ENCODE data around the gene ETDB. TPM values are rescaled to one million over a fixed set of nuclear protein-coding genes. Genes with fewer than 3 reads are reported as not detected.
A peak's percentile ranks its signal among the peaks of the same experiment; 100 is the strongest.
"Not testable (repeated sequence)": the region's sequence is repeated elsewhere in the genome, so short reads cannot be mapped to it uniquely, and the experiment has no call there.

The ETDB gene
- total RNA-seq, 4 donors from 2014 or later: not detected

GRCh38 chrX:135112743-135113142 lies 7.6 kb downstream of the ETDB start:
- Histone ChIP-seq H3K4me3 (no peak overlapping the region), H3K9me3 (no peaks in the 10 kb centered on the region), H3K27ac (no peak overlapping the region), H3K27me3 (no peaks in the 10 kb centered on the region), H3K4me1 (no peaks in the 10 kb centered on the region), H3K36me3 (no peaks in the 10 kb centered on the region)
- ATAC-seq: no peak
- intact Hi-C loops (cut with DNase I; ENCODE audit: low total_unique reads) (no loop called here), in situ Hi-C loops (cut with MboI; ENCODE audit: low sequenced_read_pairs in 4 of 4) (no loop called here)
- TF ChIP-seq POLR2A (IDR thresholded peaks at IDR 0.05): no peak
- TF ChIP-seq, protein P1, sequence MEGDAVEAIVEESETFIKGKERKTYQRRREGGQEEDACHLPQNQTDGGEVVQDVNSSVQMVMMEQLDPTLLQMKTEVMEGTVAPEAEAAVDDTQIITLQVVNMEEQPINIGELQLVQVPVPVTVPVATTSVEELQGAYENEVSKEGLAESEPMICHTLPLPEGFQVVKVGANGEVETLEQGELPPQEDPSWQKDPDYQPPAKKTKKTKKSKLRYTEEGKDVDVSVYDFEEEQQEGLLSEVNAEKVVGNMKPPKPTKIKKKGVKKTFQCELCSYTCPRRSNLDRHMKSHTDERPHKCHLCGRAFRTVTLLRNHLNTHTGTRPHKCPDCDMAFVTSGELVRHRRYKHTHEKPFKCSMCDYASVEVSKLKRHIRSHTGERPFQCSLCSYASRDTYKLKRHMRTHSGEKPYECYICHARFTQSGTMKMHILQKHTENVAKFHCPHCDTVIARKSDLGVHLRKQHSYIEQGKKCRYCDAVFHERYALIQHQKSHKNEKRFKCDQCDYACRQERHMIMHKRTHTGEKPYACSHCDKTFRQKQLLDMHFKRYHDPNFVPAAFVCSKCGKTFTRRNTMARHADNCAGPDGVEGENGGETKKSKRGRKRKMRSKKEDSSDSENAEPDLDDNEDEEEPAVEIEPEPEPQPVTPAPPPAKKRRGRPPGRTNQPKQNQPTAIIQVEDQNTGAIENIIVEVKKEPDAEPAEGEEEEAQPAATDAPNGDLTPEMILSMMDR (IDR thresholded peaks at IDR 0.05 in 4 of 5, conservative IDR thresholded peaks at IDR 0.05 in 1 of 5): no peak
- DNase-seq: no peak

DNA sequence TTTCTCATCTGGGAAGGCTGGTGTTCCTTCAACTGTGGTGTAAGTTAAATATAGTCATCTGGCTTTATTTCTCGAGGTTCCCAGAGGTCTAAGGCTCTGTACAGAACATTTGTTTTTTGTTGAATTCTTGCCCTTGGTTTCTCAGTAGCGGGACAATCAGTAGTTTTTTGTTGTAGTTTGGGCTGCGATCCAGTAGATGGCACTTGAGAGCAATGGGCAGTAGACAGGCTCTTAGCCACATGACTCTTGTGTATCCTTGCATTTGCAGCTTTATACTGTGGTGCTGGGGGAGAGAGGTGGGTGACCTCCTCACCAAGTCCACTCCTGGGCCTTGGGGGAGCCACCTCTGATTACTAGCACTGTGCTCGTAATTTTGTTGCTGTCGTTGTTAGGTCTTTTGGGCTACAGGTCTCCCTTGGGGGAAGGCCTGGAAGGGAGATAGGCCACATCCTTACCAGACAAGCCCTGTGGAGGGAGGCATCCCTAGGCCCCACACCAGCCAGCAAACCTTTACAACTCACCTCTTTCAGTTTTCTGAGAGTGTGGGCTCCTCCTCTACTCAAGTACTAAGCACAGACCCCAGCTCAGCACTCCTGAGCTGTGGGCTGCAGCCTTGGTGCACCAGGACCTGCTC lies 8.1 kb downstream of the ETDB start:
- Histone ChIP-seq H3K4me3 (no peak overlapping the region), H3K4me1 (no peaks in the 10 kb centered on the region), H3K27ac (no peak overlapping the region), H3K36me3 (no peaks in the 10 kb centered on the region), H3K9me3 (no peaks in the 10 kb centered on the region), H3K27me3 (no peaks in the 10 kb centered on the region)
- in situ Hi-C loops (cut with MboI; ENCODE audit: low sequenced_read_pairs in 4 of 4): no loop called here
- intact Hi-C loops (cut with DNase I; ENCODE audit: low total_unique reads): no loop called here
- no peak for DNase-seq
- no peak for ATAC-seq
- TF ChIP-seq, protein P1 (IDR thresholded peaks at IDR 0.05 in 4 of 5, conservative IDR thresholded peaks at IDR 0.05 in 1 of 5): peak in 4 of 5 experiments; percentile 16 to 56 (median 34)
- TF ChIP-seq POLR2A (IDR thresholded peaks at IDR 0.05): no peak

DNA sequence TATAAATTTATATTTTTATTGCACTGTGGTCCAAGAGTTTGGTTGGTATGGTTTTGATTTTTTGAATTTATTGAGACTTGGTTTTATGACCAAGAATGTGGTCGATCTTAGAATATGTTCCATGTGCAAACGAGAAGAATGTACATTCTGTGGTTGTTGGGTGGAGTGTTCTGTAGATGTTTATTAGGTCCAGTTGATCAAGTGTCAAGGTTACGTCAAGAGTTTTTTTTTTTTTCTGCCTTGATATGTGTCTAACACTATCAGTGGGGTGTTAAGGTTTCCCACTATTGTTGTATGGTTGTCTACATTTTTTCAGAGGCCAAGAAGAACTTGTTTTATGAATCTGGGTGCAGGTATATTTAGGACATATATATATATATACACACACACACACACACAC lies 10.8 kb downstream of the ETDB start:
- intact Hi-C loops (cut with DNase I; ENCODE audit: low total_unique reads) (no loop called here), in situ Hi-C loops (cut with MboI; ENCODE audit: low sequenced_read_pairs in 4 of 4) (no loop called here)
- no peaks in the 10 kb centered on the region for H3K9me3 ChIP-seq

GRCh38 chrX:135099493-135099783 lies 20.9 kb downstream of the ETDB start:
- Histone ChIP-seq H3K36me3 (no peaks in the 10 kb centered on the region), H3K4me1 (no peaks in the 10 kb centered on the region), H3K4me3 (peak overlapping the region in 2 of 4 donors; percentile 42 to 61), H3K27ac (no peak overlapping the region), H3K27me3 (no peaks in the 10 kb centered on the region), H3K9me3 (no peaks in the 10 kb centered on the region)
- ATAC-seq: no peak
- in situ Hi-C loops (cut with MboI; ENCODE audit: low sequenced_read_pairs in 4 of 4) (no loop called here), intact Hi-C loops (cut with DNase I; ENCODE audit: low total_unique reads) (no loop called here)
- TF ChIP-seq POLR2A (IDR thresholded peaks at IDR 0.05): no peak
- TF ChIP-seq, protein P1 (IDR thresholded peaks at IDR 0.05 in 4 of 5, conservative IDR thresholded peaks at IDR 0.05 in 1 of 5): no peak
- DNase-seq: no peak

More for the DNA sequence above, 10.8 kb downstream of the ETDB start:
- Histone ChIP-seq H3K4me1 (no peaks in the 10 kb centered on the region), H3K27ac (no peak overlapping the region), H3K27me3 (peaks cover 0 to 4% (median 0%) of the 10 kb centered on the region in 3 donors), H3K4me3 (no peak overlapping the region), H3K36me3 (no peaks in the 10 kb centered on the region)
- ATAC-seq (no peak), DNase-seq (no peak)
- no peak for TF ChIP-seq POLR2A (IDR thresholded peaks at IDR 0.05)
- TF ChIP-seq, protein P1 (IDR thresholded peaks at IDR 0.05 in 4 of 5, conservative IDR thresholded peaks at IDR 0.05 in 1 of 5): no peak

GRCh38 chrX:135097196-135097744 lies 23.1 kb downstream of the ETDB start:
- intact Hi-C loops (cut with DNase I; ENCODE audit: low total_unique reads); H3K36me3 ChIP-seq; H3K27me3 ChIP-seq; H3K27ac ChIP-seq; DNase-seq; H3K9me3 ChIP-seq; H3K4me1 ChIP-seq; in situ Hi-C loops (cut with MboI; ENCODE audit: low sequenced_read_pairs in 4 of 4); ATAC-seq: not testable (repeated sequence)
- peak overlapping the region in 3 of 4 donors; percentile 40 to 61 (median 57) for H3K4me3 ChIP-seq

All from gastrocnemius medialis (tissue), 4 donors.